ENCODE results near the gene LRRC55.

The LRRC55 gene, protein sequence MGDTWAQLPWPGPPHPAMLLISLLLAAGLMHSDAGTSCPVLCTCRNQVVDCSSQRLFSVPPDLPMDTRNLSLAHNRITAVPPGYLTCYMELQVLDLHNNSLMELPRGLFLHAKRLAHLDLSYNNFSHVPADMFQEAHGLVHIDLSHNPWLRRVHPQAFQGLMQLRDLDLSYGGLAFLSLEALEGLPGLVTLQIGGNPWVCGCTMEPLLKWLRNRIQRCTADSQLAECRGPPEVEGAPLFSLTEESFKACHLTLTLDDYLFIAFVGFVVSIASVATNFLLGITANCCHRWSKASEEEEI

DNA sequence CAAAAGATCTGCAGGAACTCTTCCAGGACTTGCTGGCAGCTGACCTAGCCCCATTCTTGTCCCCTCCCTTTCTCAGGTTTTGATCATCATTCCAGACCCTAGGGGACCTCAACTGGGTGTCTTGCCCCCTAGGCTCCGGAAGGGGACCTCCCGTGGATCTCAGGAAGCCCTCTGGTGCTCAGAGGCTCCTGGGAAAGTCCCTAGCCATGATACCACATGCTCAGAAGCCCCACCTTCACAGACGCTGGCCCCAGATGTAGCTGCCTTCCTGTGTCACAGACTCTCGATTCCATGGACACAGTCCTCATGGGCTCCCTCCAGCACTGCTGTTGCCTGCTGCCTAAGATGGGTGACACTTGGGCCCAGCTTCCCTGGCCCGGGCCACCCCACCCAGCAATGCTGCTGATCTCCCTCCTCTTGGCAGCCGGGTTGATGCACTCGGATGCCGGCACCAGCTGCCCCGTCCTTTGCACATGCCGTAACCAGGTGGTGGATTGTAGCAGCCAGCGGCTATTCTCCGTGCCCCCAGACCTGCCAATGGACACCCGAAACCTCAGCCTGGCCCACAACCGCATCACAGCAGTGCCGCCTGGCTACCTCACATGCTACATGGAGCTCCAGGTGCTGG, at the start of gene LRRC55:
TSS of gene LRRC55 (plus strand) at position 276 of the 628 bp plus-strand sequence. CDS start at position 346, 70 bp downstream.
- H3K36me3 Mint-ChIP-seq = no peaks in the 10 kb centered on the region
- peaks cover 23% of the 10 kb centered on the region for H3K27me3 Mint-ChIP-seq
- H3K9me3 Mint-ChIP-seq = no peaks in the 10 kb centered on the region
- no peak within 1 kb of the TSS for H3K27ac Mint-ChIP-seq
- no peaks in the 10 kb centered on the region for H3K4me1 Mint-ChIP-seq
- no peak within 1 kb of the TSS for H3K4me3 Mint-ChIP-seq

DNA sequence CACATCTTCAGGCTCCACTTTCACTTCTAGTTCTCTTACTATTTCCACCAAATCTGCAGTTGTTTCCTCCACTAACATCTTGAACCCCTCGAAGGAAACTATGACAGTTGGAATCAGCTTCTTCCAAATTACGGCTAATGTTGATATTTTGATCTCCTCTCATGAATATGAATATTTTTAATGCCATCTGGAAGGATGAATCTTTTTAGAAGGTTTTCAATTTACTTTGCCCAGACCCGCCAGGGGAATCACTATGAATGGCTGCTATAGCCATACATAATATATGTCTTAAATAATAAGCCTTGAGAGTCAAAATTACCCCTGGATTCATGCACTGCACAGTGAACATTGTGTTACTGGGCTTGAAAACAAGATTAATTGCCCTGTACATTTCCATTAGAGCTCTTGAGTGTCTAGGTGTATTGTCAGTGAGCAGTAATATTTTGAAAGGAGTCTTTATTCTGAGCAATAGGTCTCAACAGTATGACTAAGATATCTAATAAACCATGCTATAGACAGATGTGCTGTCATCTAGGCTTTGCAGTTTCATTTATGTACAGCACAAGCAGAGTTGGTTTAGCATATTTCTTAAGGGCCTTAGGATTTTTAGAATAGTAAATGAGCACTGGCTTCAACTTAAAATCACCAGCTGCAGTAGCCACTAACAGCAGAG, 48.3 kb upstream of the LRRC55 start:
- no peaks in the 10 kb centered on the region for H3K4me1 Mint-ChIP-seq
- no peaks in the 10 kb centered on the region for H3K9me3 Mint-ChIP-seq
- H3K27ac Mint-ChIP-seq = no peak overlapping the region
- H3K4me3 Mint-ChIP-seq = no peak overlapping the region
- H3K27me3 Mint-ChIP-seq = peaks cover 14% of the 10 kb centered on the region
- H3K36me3 Mint-ChIP-seq = no peaks in the 10 kb centered on the region

DNA sequence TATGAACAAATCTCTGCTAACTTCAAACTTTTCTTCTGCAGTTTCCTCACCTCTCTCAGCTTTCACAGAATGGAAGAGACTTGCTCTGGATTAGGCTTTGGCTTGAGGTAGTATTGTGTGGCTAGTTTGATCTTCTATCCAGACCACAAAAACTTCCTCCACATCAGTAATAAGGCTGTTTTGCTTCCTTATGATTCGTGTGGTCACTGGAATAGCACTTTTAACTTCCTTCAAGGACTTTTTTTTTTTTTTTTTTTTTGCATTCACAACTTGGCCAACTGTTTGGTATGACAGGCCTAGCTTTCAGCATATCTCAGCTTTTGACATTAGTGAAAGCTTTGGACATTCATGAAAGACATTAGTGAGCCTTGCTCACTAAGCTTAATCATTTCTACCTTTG, 47.5 kb upstream of the LRRC55 start:
- Mint-ChIP-seq H3K36me3 (no peaks in the 10 kb centered on the region), H3K9me3 (no peaks in the 10 kb centered on the region), H3K27me3 (peaks cover 13% of the 10 kb centered on the region), H3K4me3 (no peak overlapping the region), H3K4me1 (no peaks in the 10 kb centered on the region), H3K27ac (no peak overlapping the region)

DNA sequence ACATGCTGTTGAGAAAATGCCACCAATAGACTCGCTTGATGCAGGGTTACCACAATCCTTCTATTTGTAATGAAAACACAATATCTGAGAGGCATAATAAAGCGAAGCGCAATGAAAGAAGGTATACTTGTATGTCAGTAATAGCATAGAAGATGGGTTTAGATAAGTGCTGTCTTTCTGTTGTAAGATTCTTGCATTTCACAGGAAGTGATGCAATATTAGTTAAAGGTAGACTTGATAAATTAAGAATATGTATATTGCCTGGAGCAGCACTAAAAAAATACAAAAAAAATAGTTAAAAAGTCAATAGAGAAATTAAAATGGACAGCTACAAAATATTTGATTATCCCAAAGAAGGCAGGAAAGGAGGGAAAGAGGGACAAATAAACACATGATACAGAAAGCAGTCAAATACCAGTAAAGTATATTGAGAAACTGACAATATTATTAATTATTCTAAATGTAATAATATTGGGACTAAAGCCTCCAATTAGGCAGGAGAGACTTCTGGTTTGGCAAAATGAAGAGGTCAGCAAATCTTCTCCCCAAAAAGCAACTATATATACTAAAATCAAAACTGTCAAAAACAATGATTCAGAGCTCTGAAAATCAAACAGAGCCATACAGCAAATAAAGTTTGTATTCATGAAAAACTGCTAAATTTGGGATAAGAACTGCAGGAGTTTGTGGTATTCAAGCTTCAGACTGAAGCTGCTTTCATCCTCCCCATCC, 46.6 kb upstream of the LRRC55 start:
- H3K4me1 Mint-ChIP-seq = no peaks in the 10 kb centered on the region
- no peaks in the 10 kb centered on the region for H3K36me3 Mint-ChIP-seq
- no peak overlapping the region for H3K27ac Mint-ChIP-seq
- peaks cover 12% of the 10 kb centered on the region for H3K27me3 Mint-ChIP-seq
- no peak overlapping the region for H3K4me3 Mint-ChIP-seq
- H3K9me3 Mint-ChIP-seq = no peaks in the 10 kb centered on the region

DNA sequence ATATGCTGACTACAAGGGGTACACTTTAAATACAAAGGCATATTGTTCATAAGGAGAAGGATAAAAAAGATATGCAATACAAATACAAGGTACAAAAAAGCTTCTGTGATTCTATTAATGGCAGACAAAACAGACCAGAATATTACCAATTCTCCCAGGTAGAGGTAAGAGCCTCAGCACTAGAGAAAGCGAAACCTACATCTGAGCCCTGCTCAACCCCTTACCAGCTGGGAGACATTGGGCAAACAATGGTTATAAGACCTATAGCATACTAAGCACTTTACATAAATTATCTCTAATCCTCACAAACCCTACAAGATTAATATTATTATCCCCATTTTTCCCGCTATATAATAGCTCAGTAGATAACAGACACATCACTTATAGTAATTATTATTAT, 41.2 kb upstream of the LRRC55 start:
- Mint-ChIP-seq H3K4me1 (no peaks in the 10 kb centered on the region), H3K27me3 (peaks cover 5% of the 10 kb centered on the region), H3K4me3 (no peak overlapping the region), H3K9me3 (no peaks in the 10 kb centered on the region), H3K27ac (no peak overlapping the region), H3K36me3 (no peaks in the 10 kb centered on the region)

DNA sequence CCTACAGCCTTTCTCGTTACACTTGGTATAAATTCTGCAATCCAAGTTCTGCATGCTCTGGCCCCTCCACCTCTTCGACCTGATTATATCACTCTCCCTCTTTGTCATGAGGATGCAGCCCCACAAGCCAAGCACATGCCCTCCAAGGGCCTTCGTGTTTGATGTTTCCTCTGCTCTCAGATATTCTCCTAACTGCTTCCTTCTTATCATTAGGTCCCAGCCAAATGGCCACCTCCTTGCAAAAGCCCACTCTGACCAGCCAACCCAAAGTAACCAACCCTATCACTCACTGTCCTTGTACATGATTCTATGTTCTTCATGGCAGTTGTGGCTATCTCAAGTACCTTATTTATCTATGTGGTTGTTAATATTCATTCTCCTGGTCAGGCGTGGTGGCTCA, 38.3 kb upstream of the LRRC55 start:
- Mint-ChIP-seq H3K4me1 (no peaks in the 10 kb centered on the region), H3K4me3 (no peak overlapping the region), H3K36me3 (no peaks in the 10 kb centered on the region), H3K9me3 (no peaks in the 10 kb centered on the region), H3K27ac (no peak overlapping the region), H3K27me3 (peaks cover 11% of the 10 kb centered on the region)

DNA sequence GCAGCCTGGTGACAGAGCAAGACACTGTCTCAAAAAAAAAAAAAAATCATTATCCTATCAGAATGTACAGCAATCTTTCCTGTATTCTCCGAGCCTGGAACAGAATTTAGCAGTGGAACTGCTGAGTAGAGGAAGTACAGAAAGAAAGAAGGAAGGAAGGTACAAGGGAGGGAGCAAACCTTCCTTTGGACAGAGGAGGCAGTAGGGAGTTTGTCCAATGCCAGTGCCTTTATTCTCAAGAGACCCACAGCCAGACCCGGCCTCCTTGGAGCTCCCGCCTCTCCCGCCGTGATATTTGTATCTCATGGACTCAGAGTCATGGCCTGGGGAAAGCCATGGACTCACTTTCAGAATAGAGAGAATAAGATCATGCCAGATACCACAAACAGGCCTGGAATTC, 37.7 kb upstream of the LRRC55 start:
- Mint-ChIP-seq H3K36me3 (no peaks in the 10 kb centered on the region), H3K4me3 (no peak overlapping the region)

DNA sequence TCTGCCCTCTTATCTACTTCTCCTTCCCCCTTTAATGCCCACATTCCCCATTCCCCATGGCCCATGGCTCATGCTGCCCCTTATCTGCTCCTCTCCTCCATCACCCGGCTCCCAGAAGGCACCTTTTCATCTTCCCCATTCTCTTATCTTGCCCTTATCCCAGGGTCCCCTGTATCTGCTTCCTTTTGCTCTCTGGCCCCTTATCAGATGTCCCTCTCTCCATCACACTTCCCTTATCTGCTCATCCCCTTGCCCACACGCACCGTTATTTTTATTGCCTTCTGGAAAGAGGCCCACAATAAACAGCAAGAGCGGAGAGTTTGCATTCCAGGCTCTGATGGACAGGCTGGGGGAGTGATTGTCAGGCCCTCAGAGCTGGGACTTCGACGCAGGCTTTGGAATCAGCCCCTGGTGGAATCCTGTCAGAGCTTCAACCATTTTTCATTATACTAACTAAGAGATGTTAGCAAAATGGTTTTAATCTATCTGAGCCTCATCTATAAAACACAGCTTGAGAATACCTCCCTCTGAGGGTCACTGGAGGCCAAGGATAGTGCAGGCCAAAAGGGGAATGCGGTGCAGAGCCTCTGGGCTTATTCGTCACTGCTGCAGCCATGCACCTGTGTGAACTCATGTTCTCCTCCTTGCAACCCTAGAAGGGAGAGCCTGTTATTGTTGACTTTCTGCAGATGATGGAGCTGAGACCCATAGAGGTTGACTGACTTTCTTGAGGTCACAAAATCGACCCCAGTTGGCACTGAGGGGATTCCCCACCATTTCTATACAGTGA, 37.0 kb upstream of the LRRC55 start:
- no peaks in the 10 kb centered on the region for H3K9me3 Mint-ChIP-seq
- no peak overlapping the region for H3K27ac Mint-ChIP-seq
- no peak overlapping the region for H3K4me3 Mint-ChIP-seq

More for the DNA sequence above, 37.7 kb upstream of the LRRC55 start:
- Mint-ChIP-seq H3K27ac (no peak overlapping the region), H3K27me3 (peaks cover 11% of the 10 kb centered on the region), H3K9me3 (no peaks in the 10 kb centered on the region), H3K4me1 (no peaks in the 10 kb centered on the region)

DNA sequence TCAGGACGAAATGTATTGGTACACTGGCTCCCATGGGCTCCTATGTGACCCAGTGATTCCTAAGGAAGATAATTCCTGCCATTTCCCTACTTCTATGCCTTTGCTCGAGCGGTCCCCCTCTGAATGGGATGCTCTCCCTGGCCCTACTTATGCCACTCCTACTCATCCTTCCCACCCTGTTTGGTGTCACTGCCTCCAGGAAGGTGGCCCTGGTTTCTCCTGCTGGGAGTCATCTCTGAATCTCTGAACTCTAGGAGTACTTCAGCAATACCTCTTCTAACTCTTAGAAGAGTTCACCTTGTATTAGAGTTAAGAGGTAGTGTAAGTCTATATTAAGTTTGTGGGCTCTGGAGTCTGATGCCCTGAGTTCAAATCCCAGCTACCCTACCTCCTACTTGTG, 35.5 kb upstream of the LRRC55 start:
- Mint-ChIP-seq H3K27ac (no peak overlapping the region), H3K4me1 (no peaks in the 10 kb centered on the region), H3K4me3 (no peak overlapping the region), H3K27me3 (peaks cover 11% of the 10 kb centered on the region), H3K36me3 (no peaks in the 10 kb centered on the region), H3K9me3 (no peaks in the 10 kb centered on the region)

More for the DNA sequence above, 37.0 kb upstream of the LRRC55 start:
- Mint-ChIP-seq H3K27me3 (peaks cover 11% of the 10 kb centered on the region), H3K36me3 (no peaks in the 10 kb centered on the region), H3K4me1 (no peaks in the 10 kb centered on the region)

DNA sequence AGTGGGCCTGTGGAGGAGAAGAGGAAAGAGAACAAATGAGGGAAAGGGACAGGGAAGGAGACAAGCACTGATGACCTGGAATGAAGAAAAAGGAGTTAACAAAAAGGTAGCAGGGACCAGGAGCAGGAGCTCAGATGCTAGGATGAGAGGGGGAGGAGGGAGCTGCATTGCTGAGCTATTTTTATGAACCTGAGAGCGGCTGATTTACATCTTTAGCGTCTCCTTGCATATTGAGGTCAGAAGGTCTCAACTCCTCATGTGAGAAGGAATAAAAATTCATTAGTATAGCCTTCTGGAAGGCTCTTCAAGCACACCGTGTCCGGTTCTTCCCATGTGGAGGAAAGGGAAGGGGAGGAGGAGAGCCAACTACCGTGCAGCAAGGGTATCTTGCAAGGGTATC, 33.1 kb upstream of the LRRC55 start:
- H3K4me1 Mint-ChIP-seq = no peaks in the 10 kb centered on the region
- H3K27me3 Mint-ChIP-seq = peaks cover 10% of the 10 kb centered on the region
- no peaks in the 10 kb centered on the region for H3K9me3 Mint-ChIP-seq
- H3K27ac Mint-ChIP-seq = no peak overlapping the region
- H3K36me3 Mint-ChIP-seq = no peaks in the 10 kb centered on the region
- H3K4me3 Mint-ChIP-seq = no peak overlapping the region

DNA sequence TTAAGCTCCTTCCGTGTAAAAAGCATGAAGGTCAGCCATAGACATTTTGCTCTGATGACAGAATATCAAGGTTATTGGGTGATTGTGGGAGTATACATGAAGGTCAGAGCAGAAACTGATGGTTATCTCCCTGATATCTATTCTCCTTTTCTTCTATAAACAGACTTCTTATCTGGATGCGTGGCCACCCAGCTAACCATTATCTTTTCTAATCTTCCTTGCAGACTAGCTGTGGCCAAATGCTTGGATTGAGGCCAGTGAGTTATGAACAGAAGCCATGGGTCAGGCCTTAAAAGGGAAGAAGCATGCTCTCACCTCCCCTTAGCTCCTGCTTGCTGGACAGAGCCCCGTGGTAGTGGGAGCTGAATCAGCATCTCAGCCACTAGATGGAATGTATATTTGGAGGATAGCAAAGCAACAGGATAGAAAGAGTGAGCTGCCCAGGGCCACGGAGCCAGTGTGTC, 31.3 kb upstream of the LRRC55 start:
- Mint-ChIP-seq H3K9me3 (no peaks in the 10 kb centered on the region), H3K27ac (no peak overlapping the region), H3K27me3 (peaks cover 16% of the 10 kb centered on the region), H3K4me1 (no peaks in the 10 kb centered on the region), H3K36me3 (no peaks in the 10 kb centered on the region), H3K4me3 (no peak overlapping the region)

DNA sequence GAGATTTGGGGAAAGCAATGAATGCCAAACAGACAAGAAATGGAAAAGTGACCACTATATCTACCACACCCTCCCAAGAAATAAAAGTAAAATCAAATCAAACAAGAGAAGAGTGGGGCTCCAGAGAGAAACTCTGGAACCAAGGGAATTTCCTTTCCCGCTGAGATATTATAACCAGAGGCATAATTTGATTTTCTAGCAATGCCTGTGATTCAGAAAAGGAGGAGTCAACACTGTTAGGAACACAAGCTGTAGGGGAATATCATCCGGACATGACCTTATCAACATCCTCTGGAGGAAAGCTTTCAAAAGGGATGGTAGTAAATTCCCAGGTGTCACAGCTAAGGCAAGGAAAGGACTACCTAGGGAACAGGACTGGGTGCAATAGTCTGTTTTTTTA, 29.6 kb upstream of the LRRC55 start:
- Mint-ChIP-seq H3K9me3 (no peaks in the 10 kb centered on the region), H3K27me3 (peaks cover 21% of the 10 kb centered on the region), H3K27ac (no peak overlapping the region), H3K36me3 (no peaks in the 10 kb centered on the region), H3K4me3 (no peak overlapping the region), H3K4me1 (no peaks in the 10 kb centered on the region)

DNA sequence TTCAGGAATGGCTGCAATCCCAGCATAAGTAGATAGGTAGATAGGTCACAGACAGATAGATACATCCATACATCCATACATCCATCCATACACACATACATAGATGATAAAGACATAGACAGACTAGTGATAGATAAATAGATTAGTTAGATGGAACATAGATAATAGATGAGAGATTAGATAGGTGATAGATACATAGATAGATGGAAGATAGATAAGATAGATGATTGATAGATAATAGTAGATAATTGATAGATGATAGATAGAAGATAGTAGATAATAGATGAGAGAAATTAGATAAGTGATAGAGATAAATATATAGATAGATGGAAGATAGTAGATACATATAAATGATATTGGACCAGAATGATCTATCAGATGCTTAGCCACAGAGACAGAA, 28.3 kb upstream of the LRRC55 start:
- H3K4me3 Mint-ChIP-seq = no peak overlapping the region
- H3K27ac Mint-ChIP-seq = no peak overlapping the region
- no peaks in the 10 kb centered on the region for H3K9me3 Mint-ChIP-seq
- H3K4me1 Mint-ChIP-seq = no peaks in the 10 kb centered on the region
- no peaks in the 10 kb centered on the region for H3K36me3 Mint-ChIP-seq
- peaks cover 15% of the 10 kb centered on the region for H3K27me3 Mint-ChIP-seq

DNA sequence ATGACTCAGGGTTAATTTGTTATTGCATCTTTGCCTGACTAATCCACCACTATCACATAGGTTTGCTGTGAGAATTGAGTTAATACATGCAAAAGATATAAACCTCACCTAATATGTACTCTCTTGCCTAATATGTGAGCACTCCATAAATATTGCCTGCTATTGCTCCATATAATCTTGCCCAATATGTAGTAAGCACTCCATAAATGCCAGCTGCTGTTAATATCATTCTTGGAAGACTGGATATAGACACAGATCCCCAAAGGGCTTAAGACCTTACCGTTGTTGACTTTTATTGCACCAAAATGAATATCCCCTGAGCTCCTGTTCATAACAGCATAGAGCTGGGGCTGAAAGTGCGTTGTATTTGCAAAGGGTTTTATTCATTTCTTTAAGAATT, 27.0 kb upstream of the LRRC55 start:
- peaks cover 15% of the 10 kb centered on the region for H3K27me3 Mint-ChIP-seq
- no peaks in the 10 kb centered on the region for H3K36me3 Mint-ChIP-seq
- no peaks in the 10 kb centered on the region for H3K9me3 Mint-ChIP-seq
- H3K27ac Mint-ChIP-seq = no peak overlapping the region
- H3K4me1 Mint-ChIP-seq = no peaks in the 10 kb centered on the region
- H3K4me3 Mint-ChIP-seq = no peak overlapping the region

DNA sequence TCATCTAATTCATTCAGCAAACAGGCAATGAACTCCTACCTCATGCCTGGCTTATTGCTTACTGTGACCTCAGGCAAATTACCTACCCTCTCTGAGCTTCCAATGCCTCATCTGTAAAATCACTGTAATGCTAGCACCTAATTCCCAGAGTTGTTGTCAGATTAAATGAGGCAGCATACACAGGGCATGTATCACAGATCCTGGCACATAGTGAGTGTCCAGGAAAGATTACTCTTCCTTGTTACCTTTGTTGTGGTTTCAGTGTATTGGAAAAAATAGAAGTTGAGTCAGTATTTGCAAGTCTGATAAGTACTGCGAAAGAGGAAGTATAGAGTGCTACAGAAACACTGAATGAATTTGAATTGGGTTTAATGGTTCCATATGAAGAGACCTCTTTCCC, 26.4 kb upstream of the LRRC55 start:
- Mint-ChIP-seq H3K27me3 (peaks cover 18% of the 10 kb centered on the region), H3K4me1 (no peaks in the 10 kb centered on the region), H3K27ac (no peak overlapping the region), H3K4me3 (no peak overlapping the region), H3K9me3 (no peaks in the 10 kb centered on the region), H3K36me3 (no peaks in the 10 kb centered on the region)
